Pulmonary artery endothelial cell (primary cell): ENCODE results near the gene EDC3. TPM values are rescaled to one million over a fixed set of nuclear protein-coding genes. Genes with fewer than 3 reads are reported as not detected.
"Not testable (repeated sequence)": the region's sequence is repeated elsewhere in the genome, so short reads cannot be mapped to it uniquely, and the experiment has no call there.

ENCODE experiments used
- DNase-seq: peaks from one replicate; pipeline ENCODE4 v3.0.0-alpha.2; 2011; ENCODE audit warnings: low read depth, low spot score
- total RNA-seq: library from RNA; depleted of rRNA; stranded (reverse); fragments of >200 nt; gene quantifications from 2 replicates; pipeline ENCODE4 v1.2.3, GENCODE V29; 2014

Gene EDC3
- total RNA-seq, 1 donor from 2014 or later: 14.3 TPM

DNA sequence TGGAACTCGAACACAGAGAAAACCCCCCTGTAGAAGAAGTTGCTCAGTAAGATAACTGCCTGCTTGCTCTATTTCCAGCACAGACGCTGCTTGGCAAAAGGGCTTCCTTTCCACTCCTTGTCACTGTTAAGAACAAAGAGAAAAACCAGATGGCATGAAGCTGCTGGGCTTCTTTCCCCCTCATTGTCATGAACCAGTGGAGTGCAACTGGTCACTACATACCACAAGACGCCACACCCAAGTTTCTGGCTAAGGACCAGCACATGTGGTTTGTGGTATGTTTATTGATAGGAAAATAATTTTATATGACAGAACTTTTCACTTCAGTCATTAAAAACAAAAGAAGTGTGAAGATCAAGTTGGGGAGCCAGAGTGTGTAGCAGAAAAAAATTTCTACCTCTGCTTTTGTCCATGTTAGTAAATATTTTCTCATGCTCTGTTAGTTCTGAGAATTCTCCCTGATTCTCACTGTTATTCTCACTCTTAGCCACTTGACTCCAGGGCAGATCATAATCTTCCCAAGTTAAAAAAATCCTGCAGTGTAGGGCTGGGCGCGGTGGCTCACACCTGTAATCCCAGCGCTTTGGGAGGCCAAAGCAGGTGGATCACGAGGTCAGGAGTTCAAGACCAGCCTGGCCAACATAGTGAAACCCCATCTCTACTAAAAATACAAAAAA is 42.3 kb downstream of the EDC3 start:
- peak; percentile 35 for DNase-seq

DNA sequence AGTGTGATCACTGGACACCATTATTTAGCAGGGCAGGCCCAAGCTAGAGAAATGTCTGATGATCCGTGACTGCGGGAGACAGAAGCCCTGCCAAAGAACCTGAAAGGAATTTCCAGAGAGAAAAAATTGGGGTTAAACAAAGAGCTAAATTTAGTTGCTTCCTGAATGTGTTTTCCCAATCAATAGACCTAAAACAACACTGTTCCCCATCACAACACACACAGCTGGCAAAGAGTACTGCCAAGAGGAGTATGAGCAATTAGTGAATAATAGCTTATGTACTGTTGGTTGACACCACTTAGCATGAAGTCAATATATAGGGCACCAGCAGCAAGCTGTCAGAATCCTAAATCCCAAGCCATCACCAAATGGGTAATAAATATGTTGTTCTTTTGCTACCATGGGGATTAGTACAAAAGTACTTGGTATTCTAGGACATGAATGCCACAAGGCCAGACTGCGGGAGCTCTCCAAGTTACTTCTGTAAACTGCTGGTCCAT is 44.5 kb downstream of the EDC3 start:
- peak; percentile 85 for DNase-seq

DNA sequence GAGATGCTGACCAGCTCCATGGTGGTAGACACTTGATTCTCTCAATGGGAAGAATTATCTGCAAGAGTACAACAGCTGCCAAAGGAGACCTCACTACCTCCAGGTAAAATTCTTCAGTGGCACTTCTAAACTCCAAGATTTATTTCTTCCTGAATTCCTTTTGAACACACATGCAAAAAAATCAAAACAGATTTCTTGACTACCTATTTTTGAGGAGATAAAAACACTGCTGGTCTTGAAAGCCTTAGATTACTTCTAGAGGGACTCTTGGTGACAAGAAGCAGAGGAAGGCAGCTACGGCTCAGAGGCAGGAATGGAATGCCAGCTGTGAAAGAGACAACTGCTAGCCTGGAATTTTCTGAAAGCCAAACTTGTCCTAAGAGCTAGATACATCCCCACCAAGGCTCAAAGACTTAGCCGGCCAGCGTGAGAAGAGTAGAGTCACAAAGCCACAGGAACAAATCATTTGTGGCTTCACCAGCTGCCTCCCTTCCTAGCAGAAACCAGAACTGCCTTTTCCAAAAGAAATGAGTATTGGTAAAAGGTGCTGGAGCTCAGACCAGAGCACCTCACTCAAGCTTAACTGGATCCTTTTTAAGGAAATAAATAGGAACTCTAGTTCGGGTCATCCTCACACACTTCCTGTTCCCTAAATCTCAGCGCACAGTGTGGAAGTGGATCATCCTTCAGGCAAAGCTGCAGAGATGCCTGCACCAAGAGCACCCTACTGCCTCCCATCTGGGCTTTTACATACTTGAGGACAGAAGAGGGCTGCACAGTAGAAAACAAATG is 47.6 kb downstream of the EDC3 start:
- no peak for DNase-seq

DNA sequence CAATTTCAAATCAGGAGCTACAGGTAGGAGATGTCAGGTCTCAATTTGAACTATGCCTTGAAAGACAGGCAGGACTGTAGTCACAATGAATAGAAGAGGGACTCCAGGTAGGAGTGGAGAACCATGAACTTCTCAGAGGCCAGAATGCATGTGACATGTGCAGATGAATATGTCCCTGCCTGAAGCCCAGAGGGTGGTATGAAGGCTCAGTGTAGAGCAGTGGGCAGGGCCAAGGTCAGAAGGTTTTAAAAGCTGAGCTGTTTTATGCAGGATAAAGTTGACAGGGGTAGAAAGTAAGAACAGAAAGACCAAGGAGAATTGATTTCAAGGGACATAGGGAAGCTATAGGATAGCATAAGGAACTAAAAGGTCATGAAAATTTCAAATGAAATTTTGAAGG is 49.3 kb downstream of the EDC3 start:
- DNase-seq: no peak

DNA sequence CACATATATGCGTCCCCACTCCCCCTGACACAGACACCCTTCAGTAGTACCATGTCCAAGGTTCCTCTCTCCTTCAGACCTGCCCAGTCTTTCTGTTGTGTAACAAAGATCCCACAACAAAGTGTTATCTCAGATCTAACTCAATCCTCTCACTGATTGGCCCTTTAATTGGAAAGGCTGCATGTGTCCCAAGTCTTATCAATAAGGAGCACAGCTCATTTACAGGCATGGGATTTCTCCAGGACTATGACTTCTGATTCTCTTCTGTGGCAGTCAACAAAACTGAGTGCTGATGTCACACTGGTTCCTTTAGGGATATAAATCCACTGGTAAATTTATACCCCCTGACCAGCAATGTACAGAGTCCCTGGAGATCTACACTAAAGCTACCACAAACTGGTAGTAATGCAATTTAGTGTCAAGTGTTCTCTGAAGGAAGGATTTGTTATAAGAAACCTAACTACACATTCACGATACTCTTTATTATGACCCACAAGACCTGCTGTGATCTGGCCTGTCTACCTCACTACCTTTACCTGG is 52.1 kb downstream of the EDC3 start:
- DNase-seq: no peak

DNA sequence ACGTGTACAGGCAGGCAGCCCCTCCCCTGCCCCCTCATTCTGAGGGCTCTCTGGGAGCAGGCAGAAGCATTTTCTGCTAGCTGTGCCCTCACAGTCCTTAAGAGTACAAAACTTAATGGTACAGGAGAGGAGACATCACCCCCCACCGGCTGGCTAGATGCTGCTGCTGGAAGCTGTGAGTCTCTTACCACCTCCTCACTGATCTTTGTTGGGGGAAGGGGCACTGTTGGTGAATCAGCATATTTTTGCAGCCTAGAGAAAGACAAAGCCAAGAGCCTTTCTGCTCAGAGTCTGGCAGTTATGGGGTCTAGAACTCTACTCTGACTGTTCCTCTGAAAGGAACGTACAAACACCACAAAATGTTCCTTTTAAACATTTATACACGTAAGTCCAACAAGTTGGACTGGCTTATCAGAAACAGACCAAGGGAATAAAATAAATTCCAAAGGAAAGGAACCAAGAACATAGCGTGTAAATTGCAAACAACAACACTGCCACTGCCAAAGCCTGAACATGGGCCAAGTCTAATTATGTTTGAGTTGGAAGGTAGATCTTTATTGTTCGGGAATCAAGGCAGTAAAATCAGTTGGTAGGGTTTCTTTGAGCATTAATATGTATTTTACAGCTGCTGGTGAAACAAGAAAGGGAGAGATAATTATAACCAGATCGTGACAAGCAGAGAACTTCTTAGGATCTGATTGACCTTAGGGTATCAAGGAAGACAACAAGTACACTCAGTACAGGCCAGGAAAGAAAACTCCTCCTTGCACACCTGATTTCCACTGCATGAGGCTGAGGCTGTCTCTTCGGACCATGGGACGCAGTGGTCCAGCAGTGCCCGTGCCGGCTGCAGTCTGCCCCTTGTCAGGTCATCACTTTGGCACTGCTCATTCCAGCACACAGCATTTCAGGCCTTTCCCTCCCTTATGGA is 52.8 kb downstream of the EDC3 start:
- DNase-seq: peak; percentile 29

DNA sequence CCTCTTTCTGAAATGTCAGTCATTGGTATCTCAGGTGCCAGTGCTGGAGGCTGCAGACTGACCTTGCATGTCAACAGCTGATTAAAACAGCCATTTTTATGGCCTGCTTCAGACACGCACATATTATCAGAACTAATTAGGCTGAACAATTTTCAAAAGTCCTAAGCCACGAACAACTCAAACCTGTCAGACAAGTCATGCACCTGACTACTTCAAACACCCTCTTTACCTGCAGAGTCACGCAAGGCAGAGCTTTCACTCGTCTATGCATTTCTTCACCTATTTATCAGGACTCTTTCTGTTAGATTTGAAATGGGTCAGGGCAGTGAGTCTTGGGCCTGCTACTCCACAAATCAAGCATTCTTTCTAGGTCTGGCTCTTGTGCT is 53.5 kb downstream of the EDC3 start:
- no peak for DNase-seq

DNA sequence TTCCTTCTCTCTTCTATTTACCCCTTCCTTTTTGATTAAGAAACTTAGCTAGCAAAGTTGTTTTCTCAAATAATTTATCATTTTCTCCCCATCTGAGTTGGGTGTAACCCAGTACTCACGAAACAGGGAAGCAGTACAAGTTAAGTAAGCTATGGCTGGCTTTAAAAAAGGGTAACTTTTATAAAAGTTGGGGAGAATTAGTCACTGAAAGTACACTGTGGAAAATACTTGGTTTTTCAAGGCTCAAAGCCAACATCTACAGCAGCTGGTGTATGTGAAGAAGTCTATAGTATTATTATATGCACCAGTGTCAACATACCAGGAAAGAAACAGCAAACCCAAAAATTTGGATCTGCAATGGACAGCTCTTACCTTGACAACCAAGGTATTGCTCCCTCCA is 54.7 kb downstream of the EDC3 start:
- DNase-seq: no peak

DNA sequence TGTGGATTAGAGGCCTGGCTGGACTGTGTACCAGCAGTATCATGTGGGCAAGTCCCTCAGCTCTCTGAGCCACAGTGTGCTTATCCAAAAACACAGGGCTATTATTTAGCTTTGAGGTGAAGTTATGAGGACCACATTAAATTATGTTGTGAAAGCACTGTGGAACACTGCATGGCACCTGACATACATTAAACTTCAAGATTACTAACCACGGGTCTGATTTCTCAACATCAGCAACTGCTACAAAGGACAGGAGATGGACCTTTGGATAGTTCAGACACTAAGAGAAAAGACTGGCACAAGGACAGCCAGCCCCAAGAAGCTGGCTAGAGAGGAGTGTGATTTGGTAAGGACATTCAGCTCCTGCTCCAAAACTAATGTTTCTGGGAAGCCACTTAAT is 58.8 kb downstream of the EDC3 start:
- no peak for DNase-seq

DNA sequence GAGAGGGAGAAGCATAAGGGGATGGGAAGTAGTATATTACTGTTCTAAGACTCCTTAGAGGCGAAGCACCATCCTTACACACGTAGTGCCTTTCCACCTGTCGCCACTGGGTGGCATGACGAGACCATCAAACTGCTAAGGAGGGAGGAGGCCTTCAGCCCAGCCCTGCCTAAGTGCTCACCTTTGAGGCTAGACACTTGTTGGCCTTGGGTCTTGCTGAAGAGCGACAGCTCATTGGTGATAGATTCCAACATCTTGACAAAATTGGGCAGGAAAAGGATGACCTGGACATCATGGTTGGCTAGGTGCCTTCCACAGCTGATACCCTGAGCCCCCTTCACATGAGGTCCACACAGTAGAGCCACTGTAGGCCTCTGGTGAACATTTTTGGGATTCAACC is 60.6 kb downstream of the EDC3 start:
- no peak for DNase-seq

DNA sequence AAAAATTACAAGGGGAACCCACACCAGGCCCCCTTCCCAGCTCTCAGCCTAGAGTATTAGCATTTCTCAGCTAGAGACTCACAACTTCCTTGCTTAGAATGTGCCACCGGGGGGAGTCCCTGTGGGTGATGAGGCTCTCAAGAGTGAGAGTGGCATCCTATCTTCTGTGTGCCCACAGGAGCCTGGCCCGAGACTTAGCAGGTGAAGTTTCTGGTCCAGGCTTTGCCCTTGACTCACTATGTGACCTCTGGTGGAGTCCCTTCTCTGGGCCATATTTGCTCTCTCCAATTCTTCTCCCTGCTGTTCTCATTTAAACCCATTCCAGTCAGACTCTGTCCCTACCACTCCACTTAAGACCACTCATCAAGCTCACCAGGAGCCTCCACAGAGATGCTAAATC is 62.0 kb downstream of the EDC3 start:
- DNase-seq: no peak

DNA sequence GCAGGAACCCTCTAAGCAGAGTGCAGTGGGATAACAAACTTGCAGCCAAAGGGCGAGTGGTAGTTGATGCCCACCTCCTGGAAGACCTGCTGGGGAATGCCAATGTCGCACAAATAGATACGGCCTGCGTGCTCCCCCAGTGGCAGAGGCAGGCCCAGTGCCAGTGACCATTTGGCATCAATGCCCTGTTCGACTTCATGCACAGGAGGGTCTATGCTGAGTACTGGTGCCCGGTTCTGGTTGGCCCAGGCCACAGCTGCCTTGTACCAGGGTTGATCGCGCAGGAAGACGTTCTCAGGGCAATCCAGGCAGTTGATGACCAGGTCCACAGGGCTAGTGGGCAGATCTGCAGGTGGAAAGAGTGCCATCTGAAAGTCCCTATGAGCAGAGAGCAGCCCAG is 63.2 kb downstream of the EDC3 start:
- DNase-seq: no peak

DNA sequence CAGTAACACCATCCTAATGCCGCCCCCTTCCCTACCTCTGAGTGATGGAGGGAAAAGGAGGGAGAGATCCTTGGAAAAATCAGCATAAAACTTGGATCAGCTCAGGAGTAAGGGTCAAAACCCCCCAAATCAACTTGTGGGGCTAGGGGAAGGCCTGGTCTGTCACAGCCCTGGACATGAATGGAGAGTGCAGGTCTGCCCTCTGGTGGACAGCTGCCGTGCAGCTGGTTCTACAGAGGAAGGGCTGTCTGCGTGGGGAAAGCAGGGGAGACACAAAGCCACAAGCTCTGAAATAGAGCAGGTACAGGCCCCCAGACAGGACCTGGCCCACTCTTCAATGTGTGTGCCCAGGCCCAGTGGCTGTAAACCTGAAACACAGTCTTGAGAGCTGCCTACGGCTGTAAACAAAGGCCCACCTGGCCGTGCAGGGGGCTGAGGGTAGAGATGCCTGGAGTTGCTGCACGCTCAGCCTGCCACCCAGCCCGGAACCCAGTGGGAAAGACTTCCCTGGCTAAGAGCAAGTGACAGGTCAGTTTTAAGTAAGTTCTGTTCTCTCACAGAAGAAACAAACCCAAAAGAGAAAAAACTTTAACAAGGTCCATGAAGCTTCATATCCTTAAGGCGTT is 63.8 kb downstream of the EDC3 start:
- no peak for DNase-seq

DNA sequence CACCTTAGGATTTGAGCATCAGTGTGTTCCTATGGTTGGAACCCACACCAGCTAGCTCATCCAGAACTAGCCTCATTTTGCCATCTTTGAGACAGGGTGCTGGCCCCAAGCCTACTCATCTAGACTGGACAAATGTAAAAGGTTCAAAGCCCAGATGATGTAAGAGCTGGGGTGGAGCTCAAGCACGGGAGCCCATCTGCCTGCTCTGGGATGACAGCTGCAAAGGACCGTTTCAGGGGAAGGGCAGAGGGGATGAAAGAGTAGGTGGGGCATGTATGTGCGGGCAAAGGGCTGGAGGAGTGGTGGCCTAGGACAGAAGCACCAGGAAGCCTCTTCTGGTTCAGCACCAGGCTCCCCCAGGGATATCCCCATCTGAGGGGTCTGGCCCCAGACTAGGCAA is 64.4 kb downstream of the EDC3 start:
- DNase-seq: no peak

DNA sequence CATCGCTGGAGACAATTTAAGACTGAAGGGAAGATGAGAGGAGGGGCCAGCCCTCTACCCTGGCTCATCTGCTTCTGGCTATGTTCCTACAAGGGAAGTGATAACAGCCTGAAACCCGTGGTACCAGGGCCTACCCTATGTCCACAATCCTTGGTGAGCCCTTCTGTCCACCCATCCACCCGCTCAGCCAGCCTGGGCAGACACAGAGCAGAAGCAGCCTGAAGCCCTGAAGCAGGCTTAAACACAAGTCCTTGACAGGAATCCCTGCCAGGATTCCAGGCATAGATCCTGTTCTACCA is 64.8 kb downstream of the EDC3 start:
- DNase-seq: no peak

DNA sequence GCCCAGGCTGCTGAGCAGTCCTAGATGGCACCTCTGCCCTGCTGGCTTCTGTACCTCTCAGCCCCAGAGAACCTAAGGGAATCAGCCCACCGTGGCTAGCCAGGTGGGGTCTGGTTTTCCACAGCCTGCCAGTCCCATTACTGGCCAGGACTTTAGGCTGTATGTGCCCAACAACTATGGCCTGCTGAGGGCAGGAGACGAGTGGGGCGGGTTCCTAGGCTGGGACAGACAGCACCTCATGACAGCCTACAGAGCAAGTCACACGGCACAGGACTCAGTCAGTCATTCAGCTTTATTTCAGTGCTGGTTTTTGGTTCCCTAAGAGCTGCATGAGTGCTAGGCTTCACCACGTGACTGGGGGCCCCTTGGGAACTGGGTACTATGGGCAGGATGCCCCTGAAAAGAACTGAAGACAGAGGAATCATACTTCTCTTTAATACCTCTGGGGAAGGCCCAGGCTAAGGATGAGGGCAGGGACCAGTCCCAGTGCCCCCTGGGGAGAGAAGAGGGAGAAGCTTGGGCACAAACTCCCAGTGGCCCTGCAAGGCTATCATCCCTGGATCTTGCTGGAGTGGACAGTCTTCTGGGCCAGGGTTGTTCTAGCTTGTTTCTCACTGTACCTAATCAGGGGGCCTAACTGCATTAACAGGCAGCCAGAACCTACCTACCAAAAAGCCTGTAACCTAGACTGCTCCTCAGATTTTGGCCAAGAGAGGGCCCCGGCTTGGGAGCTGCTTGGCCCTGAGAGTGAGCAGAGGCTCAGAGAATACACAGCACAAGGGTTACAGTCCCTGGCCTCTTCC is 65.3 kb downstream of the EDC3 start:
- DNase-seq: no peak

DNA sequence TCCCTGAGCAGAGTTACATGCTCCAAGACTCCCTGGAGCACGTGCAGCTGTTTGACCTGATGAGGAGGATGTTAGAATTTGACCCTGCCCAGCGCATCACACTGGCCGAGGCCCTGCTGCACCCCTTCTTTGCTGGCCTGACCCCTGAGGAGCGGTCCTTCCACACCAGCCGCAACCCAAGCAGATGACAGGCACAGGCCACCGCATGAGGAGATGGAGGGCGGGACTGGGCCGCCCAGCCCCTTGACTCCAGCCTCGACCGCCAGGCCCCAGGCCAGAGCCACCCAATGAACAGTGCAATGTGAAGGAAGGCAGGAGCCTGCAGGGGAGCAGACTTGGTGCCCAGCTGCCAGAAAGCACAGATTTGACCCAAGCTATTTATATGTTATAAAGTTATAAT is 66.1 kb downstream of the EDC3 start:
- DNase-seq: not testable (repeated sequence)

DNA sequence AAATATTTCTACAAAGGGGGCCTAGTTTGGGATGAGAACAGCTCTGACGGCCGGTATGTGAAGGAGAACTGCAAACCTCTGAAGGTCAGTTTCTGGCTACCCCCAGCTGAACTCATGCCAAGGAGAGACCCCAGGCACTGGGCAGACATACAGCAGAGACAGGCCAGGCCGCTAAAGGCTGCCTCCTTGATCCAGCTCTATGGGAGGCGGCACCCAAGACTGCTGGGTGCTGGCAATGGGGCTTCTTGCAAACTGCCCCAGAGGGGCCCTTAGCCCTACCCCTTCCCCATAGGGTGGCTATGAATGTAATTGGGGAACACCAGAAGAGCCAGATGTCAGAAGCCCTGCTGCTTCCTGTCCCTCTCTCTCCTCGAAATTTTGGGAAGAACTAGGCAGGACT is 66.9 kb downstream of the EDC3 start:
- DNase-seq: no peak

DNA sequence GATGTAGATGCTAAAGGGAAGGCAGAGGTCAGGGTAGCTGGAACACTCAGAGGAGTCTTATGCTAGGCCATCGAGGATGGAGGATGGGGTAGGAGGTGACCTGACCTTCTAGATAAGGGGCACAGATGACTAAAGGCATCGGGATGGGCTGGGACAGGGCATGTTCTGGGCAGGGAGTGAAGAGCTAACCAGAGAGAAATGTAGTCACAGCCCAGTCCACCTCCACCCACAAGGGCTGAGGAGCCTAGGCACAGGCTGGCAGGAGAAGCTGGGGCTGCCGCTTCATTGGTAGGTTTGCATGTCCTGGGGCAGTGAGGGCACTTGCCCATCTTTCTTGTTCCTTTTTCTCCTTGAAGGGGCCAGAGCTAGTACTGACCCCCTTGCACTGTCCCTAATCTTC is 67.6 kb downstream of the EDC3 start:
- DNase-seq: no peak

DNA sequence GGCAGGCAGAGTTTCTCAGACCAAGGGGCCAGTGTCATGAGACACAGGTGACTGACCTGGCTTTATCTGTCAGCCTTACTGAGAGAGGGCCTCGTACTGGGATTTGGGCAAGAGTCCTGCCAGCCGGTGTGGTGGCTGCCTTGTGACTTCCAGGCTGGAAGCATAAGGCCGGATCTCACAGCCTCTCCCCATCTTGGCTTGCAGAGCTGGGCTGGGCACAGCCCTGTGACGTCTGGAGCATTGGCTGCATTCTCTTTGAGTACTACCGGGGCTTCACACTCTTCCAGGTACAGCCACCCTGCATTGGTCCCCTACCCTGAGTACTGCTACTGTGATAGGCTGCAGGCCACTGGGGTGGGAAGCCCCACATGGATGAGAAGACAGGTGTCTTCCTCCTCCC is 68.1 kb downstream of the EDC3 start:
- DNase-seq: no peak
